ENCODE data around the gene OR9I1.

Gene OR9I1

DNA sequence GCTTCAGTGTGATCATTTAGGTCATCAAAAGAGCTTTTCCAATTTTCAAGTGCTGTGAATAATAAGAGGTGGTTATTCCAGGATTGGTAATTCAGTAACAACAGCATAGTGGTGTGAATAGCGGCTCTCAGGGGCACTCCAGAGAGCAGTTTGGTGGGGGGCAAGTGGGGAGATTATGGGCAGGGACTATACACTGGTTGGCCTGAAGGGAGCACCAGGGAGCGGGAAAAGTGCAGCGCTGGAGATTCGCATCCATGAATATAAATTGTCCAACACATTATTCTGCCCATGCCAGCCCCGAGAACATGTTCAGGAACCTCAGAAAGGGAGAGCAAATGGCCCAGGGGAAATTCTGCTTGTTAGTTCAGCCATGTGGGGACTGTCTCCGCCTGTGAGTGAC lies 56.7 kb downstream of the OR9I1 start:
- no peaks in the 10 kb centered on the region for H3K27me3 ChIP-seq (ENCODE audit: insufficient read depth, poor library complexity, severe bottlenecking)
- no peak for DNase-seq (ENCODE audit: low read depth in 1 of 2, low spot score in 1 of 2)
- H3K4me3 ChIP-seq (replicated peaks; ENCODE audit: insufficient read depth, low read length) = no peak overlapping the region
- no peak for TF ChIP-seq POLR2AphosphoS5 (IDR thresholded peaks at IDR 0.05; ENCODE audit: low read depth)
- TF ChIP-seq, protein P1, sequence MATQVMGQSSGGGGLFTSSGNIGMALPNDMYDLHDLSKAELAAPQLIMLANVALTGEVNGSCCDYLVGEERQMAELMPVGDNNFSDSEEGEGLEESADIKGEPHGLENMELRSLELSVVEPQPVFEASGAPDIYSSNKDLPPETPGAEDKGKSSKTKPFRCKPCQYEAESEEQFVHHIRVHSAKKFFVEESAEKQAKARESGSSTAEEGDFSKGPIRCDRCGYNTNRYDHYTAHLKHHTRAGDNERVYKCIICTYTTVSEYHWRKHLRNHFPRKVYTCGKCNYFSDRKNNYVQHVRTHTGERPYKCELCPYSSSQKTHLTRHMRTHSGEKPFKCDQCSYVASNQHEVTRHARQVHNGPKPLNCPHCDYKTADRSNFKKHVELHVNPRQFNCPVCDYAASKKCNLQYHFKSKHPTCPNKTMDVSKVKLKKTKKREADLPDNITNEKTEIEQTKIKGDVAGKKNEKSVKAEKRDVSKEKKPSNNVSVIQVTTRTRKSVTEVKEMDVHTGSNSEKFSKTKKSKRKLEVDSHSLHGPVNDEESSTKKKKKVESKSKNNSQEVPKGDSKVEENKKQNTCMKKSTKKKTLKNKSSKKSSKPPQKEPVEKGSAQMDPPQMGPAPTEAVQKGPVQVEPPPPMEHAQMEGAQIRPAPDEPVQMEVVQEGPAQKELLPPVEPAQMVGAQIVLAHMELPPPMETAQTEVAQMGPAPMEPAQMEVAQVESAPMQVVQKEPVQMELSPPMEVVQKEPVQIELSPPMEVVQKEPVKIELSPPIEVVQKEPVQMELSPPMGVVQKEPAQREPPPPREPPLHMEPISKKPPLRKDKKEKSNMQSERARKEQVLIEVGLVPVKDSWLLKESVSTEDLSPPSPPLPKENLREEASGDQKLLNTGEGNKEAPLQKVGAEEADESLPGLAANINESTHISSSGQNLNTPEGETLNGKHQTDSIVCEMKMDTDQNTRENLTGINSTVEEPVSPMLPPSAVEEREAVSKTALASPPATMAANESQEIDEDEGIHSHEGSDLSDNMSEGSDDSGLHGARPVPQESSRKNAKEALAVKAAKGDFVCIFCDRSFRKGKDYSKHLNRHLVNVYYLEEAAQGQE (IDR thresholded peaks at IDR 0.05; ENCODE audit: insufficient replicate concordance, low read depth) = no peak
- no peak for TF ChIP-seq GABPA (IDR thresholded peaks at IDR 0.05; ENCODE audit: low read depth)
- TF ChIP-seq, protein P2, sequence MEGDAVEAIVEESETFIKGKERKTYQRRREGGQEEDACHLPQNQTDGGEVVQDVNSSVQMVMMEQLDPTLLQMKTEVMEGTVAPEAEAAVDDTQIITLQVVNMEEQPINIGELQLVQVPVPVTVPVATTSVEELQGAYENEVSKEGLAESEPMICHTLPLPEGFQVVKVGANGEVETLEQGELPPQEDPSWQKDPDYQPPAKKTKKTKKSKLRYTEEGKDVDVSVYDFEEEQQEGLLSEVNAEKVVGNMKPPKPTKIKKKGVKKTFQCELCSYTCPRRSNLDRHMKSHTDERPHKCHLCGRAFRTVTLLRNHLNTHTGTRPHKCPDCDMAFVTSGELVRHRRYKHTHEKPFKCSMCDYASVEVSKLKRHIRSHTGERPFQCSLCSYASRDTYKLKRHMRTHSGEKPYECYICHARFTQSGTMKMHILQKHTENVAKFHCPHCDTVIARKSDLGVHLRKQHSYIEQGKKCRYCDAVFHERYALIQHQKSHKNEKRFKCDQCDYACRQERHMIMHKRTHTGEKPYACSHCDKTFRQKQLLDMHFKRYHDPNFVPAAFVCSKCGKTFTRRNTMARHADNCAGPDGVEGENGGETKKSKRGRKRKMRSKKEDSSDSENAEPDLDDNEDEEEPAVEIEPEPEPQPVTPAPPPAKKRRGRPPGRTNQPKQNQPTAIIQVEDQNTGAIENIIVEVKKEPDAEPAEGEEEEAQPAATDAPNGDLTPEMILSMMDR (IDR thresholded peaks at IDR 0.05; ENCODE audit: insufficient read depth, low read length) = no peak
- TF ChIP-seq SPI1 (IDR thresholded peaks at IDR 0.05; ENCODE audit: borderline replicate concordance, low read depth) = no peak
- H3K27ac ChIP-seq (replicated peaks) = no peak overlapping the region

DNA sequence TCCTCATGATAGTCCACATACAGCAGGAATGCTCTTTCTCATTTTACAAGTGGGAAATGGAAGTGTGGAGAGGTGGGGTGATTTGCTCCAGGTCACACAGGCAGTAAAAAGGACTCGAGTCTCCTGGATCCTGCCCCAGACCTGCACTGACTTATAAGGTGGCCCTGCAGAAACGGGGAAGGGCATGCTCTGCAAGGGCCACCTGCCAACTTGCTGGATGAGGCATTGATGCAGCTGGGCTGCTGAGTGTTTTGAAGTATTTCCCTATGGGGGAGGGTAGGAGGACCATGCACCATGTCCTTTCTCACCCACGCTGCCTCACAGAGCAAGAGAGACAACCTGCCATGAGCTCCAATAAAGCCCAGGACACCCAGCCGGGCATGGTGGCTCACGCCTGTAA lies 57.6 kb downstream of the OR9I1 start:
- TF ChIP-seq GABPA (IDR thresholded peaks at IDR 0.05; ENCODE audit: low read depth) (no peak), SPI1 (IDR thresholded peaks at IDR 0.05; ENCODE audit: borderline replicate concordance, low read depth) (no peak), POLR2AphosphoS5 (IDR thresholded peaks at IDR 0.05; ENCODE audit: low read depth) (no peak)
- TF ChIP-seq, protein P1 (IDR thresholded peaks at IDR 0.05; ENCODE audit: insufficient replicate concordance, low read depth) = no peak
- TF ChIP-seq, protein P2 (IDR thresholded peaks at IDR 0.05; ENCODE audit: insufficient read depth, low read length) = no peak
- Histone ChIP-seq H3K27ac (replicated peaks) (no peak overlapping the region), H3K4me3 (replicated peaks; ENCODE audit: insufficient read depth, low read length) (no peak overlapping the region), H3K27me3 (ENCODE audit: insufficient read depth, poor library complexity, severe bottlenecking) (no peaks in the 10 kb centered on the region)
- no peak for DNase-seq (ENCODE audit: low read depth in 1 of 2, low spot score in 1 of 2)
